ENCODE results near the gene SLC25A51. TPM values are rescaled to one million over a fixed set of nuclear protein-coding genes. Genes with fewer than 3 reads are reported as not detected.

SLC25A51 gene
- total RNA-seq, 1 experiment from 2014 or later, result 12.9 TPM

DNA sequence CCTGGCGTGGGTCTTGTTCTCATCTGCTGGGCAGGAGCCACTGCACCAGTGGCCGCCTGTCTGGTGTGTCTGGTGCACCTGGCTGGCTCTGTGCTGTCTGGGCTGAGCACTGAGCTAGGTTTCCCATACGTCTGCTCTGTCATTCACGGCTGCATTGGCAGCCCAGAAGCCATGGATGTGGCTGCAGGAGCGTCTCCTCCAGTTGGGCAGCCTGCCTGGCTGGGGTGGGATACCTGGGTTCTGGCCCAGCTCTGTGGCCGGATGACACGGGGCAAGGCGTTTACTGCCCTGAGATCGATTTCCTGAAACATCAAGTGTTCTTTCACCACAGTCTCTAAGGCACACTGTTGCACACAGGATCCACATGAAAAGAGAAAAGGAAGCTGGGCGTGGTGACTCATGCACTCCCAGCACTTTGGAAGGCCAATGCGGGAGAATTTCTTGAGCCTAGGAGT, 25.5 kb upstream of the SLC25A51 start:
- no peak overlapping the region for H2BK12ac ChIP-seq (ENCODE audit: insufficient read length, low read depth, low read length)
- H3K23me2 ChIP-seq (ENCODE audit: insufficient read length, low read depth, low read length, poor library complexity, severe bottlenecking), result no peaks in the 10 kb centered on the region
- no peaks in the 10 kb centered on the region for H3K27me3 ChIP-seq (ENCODE audit: insufficient read depth, low read length)
- H4K5ac ChIP-seq (ENCODE audit: insufficient read length, low read depth, low read length), result no peak overlapping the region
- H2AK5ac ChIP-seq (ENCODE audit: insufficient read length, low read length), result no peak overlapping the region
- H3K9me3 ChIP-seq (ENCODE audit: control insufficient read depth, low read depth, low read length), result no peaks in the 10 kb centered on the region
- no peak overlapping the region for H3K27ac ChIP-seq (ENCODE audit: insufficient read length, low read depth, low read length)
- H3K9ac ChIP-seq (ENCODE audit: extremely low read depth, insufficient read length, low read length), result no peak overlapping the region
- H3K4ac ChIP-seq (ENCODE audit: low read depth, low read length), result no peak overlapping the region
- H3K79me1 ChIP-seq (ENCODE audit: insufficient read depth, low read depth, low read length, poor library complexity, severe bottlenecking), result no peaks in the 10 kb centered on the region
- no peak overlapping the region for H3K14ac ChIP-seq (ENCODE audit: insufficient read depth, low read length)
- H3K18ac ChIP-seq (ENCODE audit: insufficient read length, low read depth, low read length), result no peak overlapping the region
- no peak overlapping the region for H4K91ac ChIP-seq (ENCODE audit: insufficient read length, low read depth, low read length)
- no peak overlapping the region for H3K4me2 ChIP-seq (ENCODE audit: insufficient read depth, insufficient read length, low read length)
- no peak for DNase-seq
- TF ChIP-seq, protein P1, sequence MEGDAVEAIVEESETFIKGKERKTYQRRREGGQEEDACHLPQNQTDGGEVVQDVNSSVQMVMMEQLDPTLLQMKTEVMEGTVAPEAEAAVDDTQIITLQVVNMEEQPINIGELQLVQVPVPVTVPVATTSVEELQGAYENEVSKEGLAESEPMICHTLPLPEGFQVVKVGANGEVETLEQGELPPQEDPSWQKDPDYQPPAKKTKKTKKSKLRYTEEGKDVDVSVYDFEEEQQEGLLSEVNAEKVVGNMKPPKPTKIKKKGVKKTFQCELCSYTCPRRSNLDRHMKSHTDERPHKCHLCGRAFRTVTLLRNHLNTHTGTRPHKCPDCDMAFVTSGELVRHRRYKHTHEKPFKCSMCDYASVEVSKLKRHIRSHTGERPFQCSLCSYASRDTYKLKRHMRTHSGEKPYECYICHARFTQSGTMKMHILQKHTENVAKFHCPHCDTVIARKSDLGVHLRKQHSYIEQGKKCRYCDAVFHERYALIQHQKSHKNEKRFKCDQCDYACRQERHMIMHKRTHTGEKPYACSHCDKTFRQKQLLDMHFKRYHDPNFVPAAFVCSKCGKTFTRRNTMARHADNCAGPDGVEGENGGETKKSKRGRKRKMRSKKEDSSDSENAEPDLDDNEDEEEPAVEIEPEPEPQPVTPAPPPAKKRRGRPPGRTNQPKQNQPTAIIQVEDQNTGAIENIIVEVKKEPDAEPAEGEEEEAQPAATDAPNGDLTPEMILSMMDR (conservative IDR thresholded peaks at IDR 0.05), result no peak
- Mint-ChIP-seq H3K4me1 (peaks cover 16 to 23% of the 10 kb centered on the region in 2 experiments), H3K27ac (no peak overlapping the region), H3K9me3 (no peaks in the 10 kb centered on the region), H3K36me3 (ENCODE audit: insufficient read depth in 1 of 3, low read depth in 3 of 3) (no peaks in the 10 kb centered on the region; a peak in 2 of 7 replicates), H3K27me3 (ENCODE audit: low read depth) (no peaks in the 10 kb centered on the region), H3K4me3 (no peak overlapping the region)
- H2BK5ac ChIP-seq (ENCODE audit: insufficient read length, low read length), result no peak overlapping the region
- H3K23ac ChIP-seq (ENCODE audit: insufficient read length, low read depth, low read length), result no peak overlapping the region
- H4K8ac ChIP-seq (replicated peaks; ENCODE audit: insufficient read length, low read depth, low read length), result no peak overlapping the region
- H2AFZ ChIP-seq (ENCODE audit: low read length), result no peak overlapping the region
- no peaks in the 10 kb centered on the region for H4K20me1 ChIP-seq (ENCODE audit: control insufficient read depth, insufficient read depth, insufficient read length)
- no peak overlapping the region for H2BK20ac ChIP-seq (ENCODE audit: low read depth, low read length, poor library complexity, severe bottlenecking)
- H3K79me2 ChIP-seq (ENCODE audit: insufficient read depth, low read length), result no peaks in the 10 kb centered on the region
- WGBS (ENCODE audit: extremely low coverage, insufficient read length, low lambda C conversion rate), result no CpG with 5 or more reads among the region's 11 CpGs
- H3T11ph ChIP-seq (ENCODE audit: low read length), result no peak overlapping the region
- no peaks in the 10 kb centered on the region for H3K4me1 ChIP-seq (ENCODE audit: insufficient read depth, low read length)
- H2BK15ac ChIP-seq (ENCODE audit: low read depth, low read length), result no peak overlapping the region
- no peak overlapping the region for H3K56ac ChIP-seq (ENCODE audit: insufficient read length, low read depth, low read length)
- H2BK120ac ChIP-seq (ENCODE audit: low read depth, low read length, poor library complexity, severe bottlenecking), result no peak overlapping the region

Measured in H9 (cell line).